ENCODE data around the gene SCNN1B.
"Not testable (repeated sequence)": the region's sequence is repeated elsewhere in the genome, so short reads cannot be mapped to it uniquely, and the experiment has no call there.

The SCNN1B gene

DNA sequence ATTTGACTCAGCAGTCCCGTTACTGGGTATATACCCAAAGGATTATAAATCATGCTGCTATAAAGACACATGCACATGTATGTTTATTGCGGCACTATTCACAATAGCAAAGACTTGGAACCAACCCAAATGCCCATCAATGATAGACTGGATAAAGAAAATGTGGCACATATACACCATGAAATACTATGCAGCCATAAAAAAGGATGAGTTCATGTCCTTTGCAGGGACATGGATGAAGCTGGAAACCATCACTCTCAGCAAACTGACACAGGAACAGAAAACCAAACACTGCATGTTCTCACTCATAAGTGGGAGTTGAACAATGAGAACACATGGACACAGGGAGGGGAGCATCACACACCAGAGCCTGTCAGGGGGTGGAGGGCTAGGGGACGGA is 2.3 kb upstream of the SCNN1B start:
- intact Hi-C loops (cut with micrococcal nuclease); H3K27ac Mint-ChIP-seq; H3K4me1 Mint-ChIP-seq (ENCODE audit: low read depth); H3K36me3 Mint-ChIP-seq (ENCODE audit: low read depth); H3K4me3 Mint-ChIP-seq; H3K9me3 Mint-ChIP-seq: not testable (repeated sequence)
- peaks cover 50% of the 10 kb centered on the region for H3K27me3 Mint-ChIP-seq

DNA sequence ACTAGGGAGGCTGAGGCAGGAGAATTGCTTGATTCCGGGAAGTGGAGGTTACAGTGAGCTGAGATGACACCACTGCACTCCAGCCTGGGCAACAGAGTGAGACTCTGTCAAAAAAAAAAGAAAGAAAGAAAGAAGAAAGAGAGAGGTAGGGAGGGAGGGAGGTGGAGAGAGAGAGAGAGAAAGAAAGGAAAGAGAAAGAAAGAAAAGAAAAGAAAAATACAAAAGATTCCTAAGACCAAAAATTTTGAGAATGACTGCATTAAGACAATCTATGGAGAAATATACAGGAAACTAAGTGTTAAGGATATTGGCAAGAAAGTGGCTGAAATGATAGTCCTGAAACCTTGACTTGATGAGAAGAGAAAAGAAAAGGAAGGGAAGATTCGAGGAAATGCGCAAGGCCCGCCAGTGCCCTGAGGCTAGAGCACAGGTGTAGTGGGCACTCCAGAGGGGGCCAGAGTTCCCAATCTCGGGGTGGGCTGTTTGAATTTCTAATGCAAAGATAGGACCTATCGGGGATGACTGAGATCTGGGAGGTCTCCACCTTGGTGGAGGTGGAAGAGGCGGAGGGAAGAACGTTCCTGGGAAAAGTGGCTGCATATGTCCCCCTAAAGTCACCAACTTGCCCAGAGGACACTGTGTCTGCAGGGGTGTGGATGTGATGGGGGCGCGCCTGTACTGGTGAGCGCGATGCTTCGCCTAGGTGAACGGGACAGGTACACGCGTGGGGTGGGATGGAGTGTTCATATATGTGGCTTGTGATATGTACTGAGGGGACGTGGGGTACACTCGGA is 654 bp upstream of the SCNN1B start:
- Mint-ChIP-seq H3K27ac (no peak overlapping the region), H3K9me3 (no peaks in the 10 kb centered on the region), H3K27me3 (peaks cover 39% of the 10 kb centered on the region), H3K36me3 (ENCODE audit: low read depth) (no peaks in the 10 kb centered on the region), H3K4me3 (no peak overlapping the region), H3K4me1 (ENCODE audit: low read depth) (no peaks in the 10 kb centered on the region)
- intact Hi-C loops (cut with micrococcal nuclease) = no loop called here

DNA sequence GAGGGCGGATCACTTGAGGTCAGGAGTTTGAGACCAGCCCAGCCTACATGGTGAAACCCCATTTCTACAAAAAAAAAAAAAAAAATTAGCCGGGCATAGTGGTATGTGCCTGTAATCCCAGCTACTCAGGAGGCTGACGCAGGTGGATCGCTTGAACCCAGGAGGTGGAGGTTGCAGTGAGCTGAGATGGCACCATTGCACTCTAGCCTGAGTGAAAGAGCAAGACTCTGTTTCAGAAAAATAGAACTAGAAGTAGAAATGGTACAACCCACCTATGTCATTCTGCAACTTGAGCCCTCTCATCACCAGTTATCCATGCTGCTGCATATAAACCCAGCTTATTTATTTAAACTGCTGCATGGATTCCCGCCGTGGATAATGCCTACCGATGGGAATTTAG is 1.6 kb downstream of the SCNN1B start:
- Mint-ChIP-seq H3K4me1 (ENCODE audit: low read depth) (no peaks in the 10 kb centered on the region), H3K27ac (no peak overlapping the region), H3K36me3 (ENCODE audit: low read depth) (no peaks in the 10 kb centered on the region), H3K27me3 (peaks cover 37% of the 10 kb centered on the region), H3K4me3 (no peak overlapping the region), H3K9me3 (no peaks in the 10 kb centered on the region)
- intact Hi-C loops (cut with micrococcal nuclease) = no loop called here

DNA sequence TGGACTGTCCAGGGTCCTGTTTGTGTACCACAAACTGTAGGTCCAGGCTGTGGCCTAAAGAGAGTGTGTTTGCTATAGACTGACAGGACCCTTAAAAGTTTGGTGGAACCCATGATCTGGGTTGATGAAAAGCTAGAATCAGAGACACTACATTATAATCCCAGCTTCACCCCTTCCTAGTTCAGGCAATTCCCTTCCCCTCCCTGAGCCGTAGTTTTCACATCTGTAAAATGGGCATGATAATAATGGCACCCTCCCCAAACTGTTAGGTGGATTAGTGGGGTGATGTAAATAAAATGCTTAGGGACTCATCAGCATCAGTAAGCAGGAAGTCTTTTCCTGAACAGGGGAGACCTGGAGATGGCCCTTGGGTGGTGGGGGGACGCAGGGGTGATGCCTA is 2.5 kb downstream of the SCNN1B start:
- Mint-ChIP-seq H3K27ac (no peak overlapping the region), H3K4me1 (ENCODE audit: low read depth) (no peaks in the 10 kb centered on the region), H3K4me3 (no peak overlapping the region), H3K36me3 (ENCODE audit: low read depth) (no peaks in the 10 kb centered on the region), H3K9me3 (no peaks in the 10 kb centered on the region), H3K27me3 (peaks cover 39% of the 10 kb centered on the region)
- intact Hi-C loops (cut with micrococcal nuclease) = no loop called here

DNA sequence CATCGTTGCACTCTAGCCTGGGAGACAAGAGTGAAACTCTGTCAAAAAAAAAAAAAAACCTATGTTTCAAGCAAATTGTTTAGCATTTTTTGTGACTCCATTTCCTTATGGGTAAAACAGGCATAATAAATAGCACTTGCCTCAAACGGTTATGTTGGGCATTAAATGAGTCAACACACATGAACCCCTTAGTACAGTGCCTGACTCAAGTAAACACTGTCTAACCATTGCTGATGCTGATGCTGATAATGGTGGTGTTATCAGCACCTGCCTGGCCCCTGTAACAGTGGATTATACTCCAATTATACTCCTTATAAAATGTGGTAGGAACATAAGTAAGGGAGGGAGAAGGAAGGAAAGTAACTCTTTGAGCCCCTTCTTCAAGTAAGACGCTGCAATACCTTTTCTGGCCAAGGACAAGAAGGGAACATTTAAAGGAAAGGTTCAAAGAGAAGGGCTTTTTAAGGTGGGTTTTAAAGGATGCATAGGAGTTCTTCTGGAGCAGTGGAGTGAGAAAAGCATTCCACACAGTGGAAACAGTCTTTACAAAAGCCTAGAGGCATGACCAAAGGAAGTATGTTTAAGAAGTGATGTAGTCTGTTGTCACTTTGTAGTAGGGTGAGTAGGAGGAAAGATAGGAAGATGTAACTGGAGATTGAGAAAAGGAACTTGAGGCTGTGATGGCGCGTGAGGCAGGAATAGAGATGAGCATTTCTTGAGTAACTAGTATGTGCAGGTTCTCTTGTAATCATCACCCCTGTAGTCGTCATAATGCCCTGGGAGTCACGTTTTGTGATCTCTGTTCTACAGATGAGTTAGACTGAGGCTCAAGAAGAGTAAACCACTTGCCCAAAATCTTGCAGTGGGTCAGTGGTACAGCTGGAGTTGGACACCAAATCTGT is 4.3 kb downstream of the SCNN1B start:
- H3K27ac Mint-ChIP-seq = no peak overlapping the region

DNA sequence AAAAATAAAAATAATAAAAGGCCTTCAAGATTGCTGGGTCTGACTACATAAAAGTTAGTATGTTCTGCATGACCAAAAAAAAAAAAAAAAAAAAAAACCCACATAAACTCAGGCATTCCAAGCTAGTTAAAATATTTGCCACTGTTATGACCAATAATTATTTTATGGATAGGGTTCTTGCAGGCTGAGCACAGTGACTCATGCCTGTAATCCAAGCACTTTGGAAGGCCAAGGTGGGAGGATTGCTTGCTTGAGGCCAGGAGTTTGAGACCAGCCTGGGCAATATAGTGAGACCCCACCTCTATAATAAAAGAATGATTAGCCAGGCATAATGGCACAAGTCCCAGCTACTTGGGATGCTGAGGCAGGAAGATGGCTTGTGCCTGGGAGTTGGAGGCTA is 8.1 kb downstream of the SCNN1B start:
- H3K27ac Mint-ChIP-seq = no peak overlapping the region
- H3K36me3 Mint-ChIP-seq (ENCODE audit: low read depth) = no peaks in the 10 kb centered on the region
- peaks cover 2% of the 10 kb centered on the region for H3K27me3 Mint-ChIP-seq
- H3K4me3 Mint-ChIP-seq = no peak overlapping the region
- no peaks in the 10 kb centered on the region for H3K9me3 Mint-ChIP-seq
- no peaks in the 10 kb centered on the region for H3K4me1 Mint-ChIP-seq (ENCODE audit: low read depth)
- intact Hi-C loops (cut with micrococcal nuclease) = no loop called here

More for the DNA sequence above, 4.3 kb downstream of the SCNN1B start:
- Mint-ChIP-seq H3K9me3 (no peaks in the 10 kb centered on the region), H3K4me3 (no peak overlapping the region), H3K36me3 (ENCODE audit: low read depth) (no peaks in the 10 kb centered on the region), H3K27me3 (peaks cover 29% of the 10 kb centered on the region), H3K4me1 (ENCODE audit: low read depth) (no peaks in the 10 kb centered on the region)
- intact Hi-C loops (cut with micrococcal nuclease) = no loop called here

DNA sequence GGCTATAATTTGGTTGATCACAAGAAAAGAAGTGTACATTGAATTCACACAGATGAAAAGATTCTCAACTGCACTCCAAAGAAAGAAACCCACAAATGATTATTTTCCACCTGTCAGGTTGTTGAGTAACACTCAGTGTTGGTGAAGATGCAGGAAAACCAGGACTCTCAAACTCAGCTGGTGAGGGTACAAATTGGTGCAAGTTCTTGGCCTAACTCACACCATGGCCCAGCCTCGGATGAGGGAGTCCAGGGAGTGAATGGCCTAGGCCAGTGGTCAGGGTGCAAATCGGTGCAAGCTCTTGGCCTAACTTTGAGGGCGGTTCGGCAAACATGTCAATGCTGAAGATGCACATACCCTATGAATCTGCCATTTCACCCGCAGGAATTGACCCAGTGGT is 8.6 kb downstream of the SCNN1B start:
- Mint-ChIP-seq H3K9me3 (no peaks in the 10 kb centered on the region), H3K4me1 (ENCODE audit: low read depth) (no peaks in the 10 kb centered on the region), H3K4me3 (no peak overlapping the region), H3K27me3 (peaks cover 2% of the 10 kb centered on the region), H3K27ac (no peak overlapping the region), H3K36me3 (ENCODE audit: low read depth) (no peaks in the 10 kb centered on the region)
- intact Hi-C loops (cut with micrococcal nuclease) = no loop called here

DNA sequence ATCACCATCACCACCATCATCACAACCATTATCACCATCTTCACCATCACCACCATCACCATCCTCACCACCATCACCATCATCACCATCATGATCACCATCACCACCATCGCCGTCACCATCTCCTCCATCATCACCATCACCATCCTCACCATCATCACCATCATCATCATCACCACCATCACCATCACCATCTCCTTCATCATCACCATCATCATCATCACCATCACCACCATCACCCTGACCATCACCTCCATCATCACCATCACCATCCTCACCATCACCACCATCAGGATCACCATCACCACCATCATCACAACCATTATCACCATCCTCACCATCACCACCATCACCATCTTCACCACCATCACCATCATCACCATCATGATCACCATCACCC is 14.1 kb downstream of the SCNN1B start:
- no peaks in the 10 kb centered on the region for H3K36me3 Mint-ChIP-seq (ENCODE audit: low read depth)
- H3K27me3 Mint-ChIP-seq = no peaks in the 10 kb centered on the region
- no peaks in the 10 kb centered on the region for H3K9me3 Mint-ChIP-seq
- no peak overlapping the region for H3K27ac Mint-ChIP-seq
- no peaks in the 10 kb centered on the region for H3K4me1 Mint-ChIP-seq (ENCODE audit: low read depth)
- H3K4me3 Mint-ChIP-seq = no peak overlapping the region
- intact Hi-C loops (cut with micrococcal nuclease) = no loop called here

DNA sequence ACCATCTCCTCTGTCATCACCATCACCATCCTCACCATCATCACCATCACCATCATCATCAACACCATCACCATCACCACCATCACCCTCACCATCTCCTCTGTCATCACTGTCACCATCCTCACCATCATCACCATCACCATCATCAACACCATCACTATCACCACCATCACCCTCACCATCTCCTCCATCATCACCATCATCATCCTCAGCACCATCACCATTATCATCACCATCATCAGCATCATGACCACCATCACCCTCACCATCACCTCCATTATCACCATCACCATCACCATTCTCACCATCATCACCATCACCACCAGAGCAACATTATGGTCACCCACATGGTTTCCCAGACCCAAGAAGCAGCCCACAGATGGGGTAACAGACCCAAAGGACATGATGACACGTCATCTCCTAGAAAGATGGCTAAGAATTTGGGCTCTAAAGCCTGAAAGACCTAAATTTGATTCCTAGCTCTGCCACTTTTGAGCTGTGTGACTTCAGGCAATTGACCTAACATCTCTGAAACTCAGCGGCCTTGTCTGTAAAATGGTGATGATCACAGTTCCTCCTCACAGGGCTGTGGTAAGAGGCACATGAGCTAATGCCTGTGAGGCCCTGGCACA is 14.6 kb downstream of the SCNN1B start:
- Mint-ChIP-seq H3K9me3 (no peaks in the 10 kb centered on the region), H3K27me3 (no peaks in the 10 kb centered on the region), H3K4me3 (no peak overlapping the region), H3K27ac (no peak overlapping the region), H3K4me1 (ENCODE audit: low read depth) (no peaks in the 10 kb centered on the region), H3K36me3 (ENCODE audit: low read depth) (no peaks in the 10 kb centered on the region)
- intact Hi-C loops (cut with micrococcal nuclease) = no loop called here

DNA sequence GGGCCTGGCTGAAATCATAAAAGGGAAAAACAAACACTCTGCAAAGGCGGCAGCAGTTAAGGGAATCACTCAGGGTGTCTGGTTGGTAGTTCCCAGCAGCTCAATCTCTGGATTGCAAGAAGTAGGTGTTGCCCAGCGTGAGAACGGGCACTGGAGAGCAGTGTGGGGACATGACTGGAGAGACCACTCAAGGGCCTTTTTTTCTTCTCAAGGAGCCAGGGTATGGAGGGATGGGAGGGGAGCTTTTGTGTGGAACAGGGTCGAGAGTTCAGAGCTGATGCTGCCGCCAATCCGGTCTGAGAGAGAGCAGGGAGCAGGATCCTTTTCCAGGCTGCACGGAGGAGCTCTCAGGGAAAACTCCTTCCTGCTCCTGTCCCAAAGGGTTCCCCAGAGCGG is 15.2 kb downstream of the SCNN1B start:
- H3K36me3 Mint-ChIP-seq (ENCODE audit: low read depth) = no peaks in the 10 kb centered on the region
- no peaks in the 10 kb centered on the region for H3K4me1 Mint-ChIP-seq (ENCODE audit: low read depth)
- no peaks in the 10 kb centered on the region for H3K9me3 Mint-ChIP-seq
- no peak overlapping the region for H3K27ac Mint-ChIP-seq
- intact Hi-C loops (cut with micrococcal nuclease) = no loop called here
- no peak overlapping the region for H3K4me3 Mint-ChIP-seq
- H3K27me3 Mint-ChIP-seq = no peaks in the 10 kb centered on the region

DNA sequence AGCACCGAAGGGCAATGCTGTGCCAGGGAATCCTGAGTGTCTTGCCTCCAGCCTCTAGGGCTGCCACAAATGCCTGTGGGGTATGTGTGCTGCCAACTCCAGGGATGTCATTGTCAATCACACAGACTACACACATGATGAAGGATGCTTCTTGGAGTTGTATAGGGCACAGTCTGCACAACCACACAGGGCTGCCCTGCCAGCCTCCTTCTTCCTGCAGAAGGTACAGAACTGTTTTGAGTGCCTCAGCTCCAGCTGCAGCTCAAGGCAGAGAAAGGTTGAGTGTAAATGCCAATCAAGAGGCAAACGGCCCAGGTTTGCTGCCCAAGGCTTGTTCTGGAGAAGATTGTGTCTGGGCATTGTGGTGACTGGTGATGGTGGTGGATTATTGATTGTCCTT is 15.6 kb downstream of the SCNN1B start:
- Mint-ChIP-seq H3K4me3 (no peak overlapping the region), H3K9me3 (no peaks in the 10 kb centered on the region), H3K36me3 (ENCODE audit: low read depth) (no peaks in the 10 kb centered on the region), H3K27me3 (no peaks in the 10 kb centered on the region), H3K4me1 (ENCODE audit: low read depth) (no peaks in the 10 kb centered on the region), H3K27ac (no peak overlapping the region)
- intact Hi-C loops (cut with micrococcal nuclease) = no loop called here

DNA sequence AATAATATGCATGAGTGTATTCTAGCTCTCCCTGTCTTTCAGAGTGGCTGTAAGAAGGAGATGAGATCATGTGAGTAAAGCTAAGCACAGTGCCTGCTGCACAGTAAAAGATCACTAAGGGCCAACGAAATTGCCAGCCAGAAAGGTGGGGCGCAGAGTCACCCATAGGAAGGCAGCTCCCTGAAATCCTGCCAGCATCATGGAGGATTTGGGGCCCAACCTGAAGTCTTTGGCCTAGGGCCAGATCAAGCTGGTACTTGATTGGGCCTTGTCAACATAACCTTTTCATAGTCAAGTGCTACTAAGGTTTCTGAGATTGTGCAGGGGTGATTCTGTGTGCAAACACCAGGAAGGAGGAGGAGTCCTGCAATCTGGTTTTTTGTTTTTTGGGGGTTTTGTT is 16.5 kb downstream of the SCNN1B start:
- Mint-ChIP-seq H3K27me3 (no peaks in the 10 kb centered on the region), H3K27ac (no peak overlapping the region), H3K9me3 (no peaks in the 10 kb centered on the region), H3K36me3 (ENCODE audit: low read depth) (no peaks in the 10 kb centered on the region), H3K4me1 (ENCODE audit: low read depth) (no peaks in the 10 kb centered on the region), H3K4me3 (no peak overlapping the region)
- intact Hi-C loops (cut with micrococcal nuclease) = no loop called here

DNA sequence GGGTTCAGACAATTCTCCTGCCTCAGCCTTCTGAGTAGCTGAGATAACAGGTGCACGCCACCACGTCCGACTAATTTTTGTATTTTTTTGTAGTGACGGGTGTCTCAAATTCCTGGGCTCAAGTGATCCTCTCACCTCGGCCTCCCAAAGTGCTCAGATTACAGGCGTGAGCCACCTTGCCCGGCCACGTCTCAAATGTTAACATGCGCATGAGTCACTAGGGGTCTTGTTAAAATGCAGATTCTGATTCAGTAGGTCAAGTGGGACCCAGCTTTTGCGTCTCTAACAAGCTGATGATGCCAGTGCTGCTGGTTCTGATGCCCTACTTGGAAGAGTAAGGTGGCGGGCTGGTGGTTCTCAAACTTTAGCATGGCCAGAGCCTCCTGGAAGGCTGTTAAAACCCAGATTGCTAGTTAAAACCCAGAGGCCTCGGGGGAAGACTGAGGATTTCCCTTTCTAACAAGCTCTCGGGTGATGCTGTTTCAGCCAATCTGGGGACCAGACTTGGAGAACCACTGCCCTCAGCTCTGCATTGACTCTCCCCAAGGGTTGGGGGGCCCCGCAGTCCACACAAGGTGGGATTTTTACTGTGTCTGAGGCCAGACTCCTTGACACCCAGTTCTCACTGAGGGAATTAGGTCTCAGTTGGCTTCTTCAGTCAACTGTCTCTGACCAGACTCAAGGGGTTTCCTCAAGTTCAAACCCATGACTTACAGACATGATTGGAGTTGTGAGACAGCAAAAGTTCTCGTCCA is 17.9 kb downstream of the SCNN1B start:
- Mint-ChIP-seq H3K27me3 (peaks cover under 1% of the 10 kb centered on the region), H3K36me3 (ENCODE audit: low read depth) (no peaks in the 10 kb centered on the region), H3K9me3 (no peaks in the 10 kb centered on the region), H3K27ac (no peak overlapping the region), H3K4me1 (ENCODE audit: low read depth) (no peaks in the 10 kb centered on the region), H3K4me3 (no peak overlapping the region)
- intact Hi-C loops (cut with micrococcal nuclease) = no loop called here

DNA sequence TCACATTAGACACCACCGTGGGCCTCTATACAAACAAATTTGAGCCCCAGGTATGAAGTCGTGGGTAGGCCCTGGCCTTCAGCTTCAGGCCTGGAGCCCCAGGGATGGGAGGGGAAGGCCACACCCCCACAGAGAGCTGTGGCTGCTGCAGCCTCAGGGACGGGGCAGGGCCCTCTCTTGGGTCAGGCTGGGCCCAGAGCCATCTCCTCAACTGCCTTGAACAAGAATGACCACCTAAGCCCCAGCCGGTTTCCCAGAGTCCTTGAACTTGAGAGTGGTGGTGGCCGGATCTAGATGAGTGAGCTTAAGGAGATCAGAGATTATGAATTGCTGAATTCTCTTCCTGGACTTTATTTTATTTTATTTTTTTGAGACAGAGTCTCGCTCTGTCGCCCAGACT is 18.6 kb downstream of the SCNN1B start:
- intact Hi-C loops (cut with micrococcal nuclease) = no loop called here
- no peaks in the 10 kb centered on the region for H3K4me1 Mint-ChIP-seq (ENCODE audit: low read depth)
- no peaks in the 10 kb centered on the region for H3K36me3 Mint-ChIP-seq (ENCODE audit: low read depth)
- H3K27ac Mint-ChIP-seq = no peak overlapping the region
- H3K4me3 Mint-ChIP-seq = no peak overlapping the region
- H3K9me3 Mint-ChIP-seq = no peaks in the 10 kb centered on the region
- peaks cover 3% of the 10 kb centered on the region for H3K27me3 Mint-ChIP-seq
